ENCODE measurements around the gene RNF213.

DNA sequence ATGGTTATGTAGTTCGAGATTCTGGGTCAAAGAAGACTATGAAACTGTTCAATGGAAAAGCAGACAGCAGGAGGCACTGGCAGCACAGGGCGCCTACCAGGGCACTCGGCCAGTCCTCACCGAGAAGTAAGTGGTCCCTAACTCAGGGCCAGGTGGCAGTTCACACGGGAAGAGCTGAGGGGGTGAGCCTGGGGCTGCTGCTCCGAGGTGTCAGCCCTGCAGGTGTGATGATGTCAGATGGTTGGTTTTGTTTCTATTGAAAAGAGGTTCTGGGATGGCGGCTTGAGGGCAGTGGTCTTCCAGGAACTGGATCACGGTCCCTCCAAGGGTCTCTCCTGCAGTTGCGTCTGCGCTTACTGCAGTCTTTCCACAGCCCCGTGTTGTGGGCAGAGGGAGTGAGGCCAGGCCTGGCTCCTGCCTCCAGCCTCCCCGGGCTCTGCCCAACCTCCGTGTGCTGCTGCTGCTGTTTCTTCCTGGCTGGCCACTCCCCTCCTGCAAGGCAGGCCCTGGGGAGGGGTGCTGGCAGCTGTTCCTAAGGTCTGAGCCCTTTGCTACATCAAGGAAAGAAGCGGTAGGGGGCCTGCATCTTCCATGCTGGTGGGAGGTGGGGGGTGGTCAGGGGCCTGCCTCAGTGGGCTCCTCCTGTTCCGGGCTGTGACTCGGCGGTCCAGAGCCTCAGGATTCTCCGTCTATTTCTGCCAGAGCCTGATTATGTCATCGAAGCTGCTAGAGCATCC is 22.6 kb downstream of the RNF213 start:
- TF ChIP-seq, protein P1, sequence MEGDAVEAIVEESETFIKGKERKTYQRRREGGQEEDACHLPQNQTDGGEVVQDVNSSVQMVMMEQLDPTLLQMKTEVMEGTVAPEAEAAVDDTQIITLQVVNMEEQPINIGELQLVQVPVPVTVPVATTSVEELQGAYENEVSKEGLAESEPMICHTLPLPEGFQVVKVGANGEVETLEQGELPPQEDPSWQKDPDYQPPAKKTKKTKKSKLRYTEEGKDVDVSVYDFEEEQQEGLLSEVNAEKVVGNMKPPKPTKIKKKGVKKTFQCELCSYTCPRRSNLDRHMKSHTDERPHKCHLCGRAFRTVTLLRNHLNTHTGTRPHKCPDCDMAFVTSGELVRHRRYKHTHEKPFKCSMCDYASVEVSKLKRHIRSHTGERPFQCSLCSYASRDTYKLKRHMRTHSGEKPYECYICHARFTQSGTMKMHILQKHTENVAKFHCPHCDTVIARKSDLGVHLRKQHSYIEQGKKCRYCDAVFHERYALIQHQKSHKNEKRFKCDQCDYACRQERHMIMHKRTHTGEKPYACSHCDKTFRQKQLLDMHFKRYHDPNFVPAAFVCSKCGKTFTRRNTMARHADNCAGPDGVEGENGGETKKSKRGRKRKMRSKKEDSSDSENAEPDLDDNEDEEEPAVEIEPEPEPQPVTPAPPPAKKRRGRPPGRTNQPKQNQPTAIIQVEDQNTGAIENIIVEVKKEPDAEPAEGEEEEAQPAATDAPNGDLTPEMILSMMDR (IDR thresholded peaks at IDR 0.05; ENCODE audit: low read depth, low read length, missing input control): no peak
- TF ChIP-seq TAF1 (conservative IDR thresholded peaks at IDR 0.05) (no peak), EGR1 (IDR thresholded peaks at IDR 0.05; ENCODE audit: low read depth in 2 of 2) (no peak), RAD21 (IDR thresholded peaks at IDR 0.05) (no peak), YY1 (IDR thresholded peaks at IDR 0.05) (no peak), RXRA (IDR thresholded peaks at IDR 0.05) (no peak), SP1 (IDR thresholded peaks at IDR 0.05) (no peak), FOXA1 (IDR thresholded peaks at IDR 0.05) (no peak), GABPA (IDR thresholded peaks at IDR 0.05 in 1 of 2, conservative IDR thresholded peaks at IDR 0.05 in 1 of 2) (no peak)
- TF ChIP-seq, protein P2, sequence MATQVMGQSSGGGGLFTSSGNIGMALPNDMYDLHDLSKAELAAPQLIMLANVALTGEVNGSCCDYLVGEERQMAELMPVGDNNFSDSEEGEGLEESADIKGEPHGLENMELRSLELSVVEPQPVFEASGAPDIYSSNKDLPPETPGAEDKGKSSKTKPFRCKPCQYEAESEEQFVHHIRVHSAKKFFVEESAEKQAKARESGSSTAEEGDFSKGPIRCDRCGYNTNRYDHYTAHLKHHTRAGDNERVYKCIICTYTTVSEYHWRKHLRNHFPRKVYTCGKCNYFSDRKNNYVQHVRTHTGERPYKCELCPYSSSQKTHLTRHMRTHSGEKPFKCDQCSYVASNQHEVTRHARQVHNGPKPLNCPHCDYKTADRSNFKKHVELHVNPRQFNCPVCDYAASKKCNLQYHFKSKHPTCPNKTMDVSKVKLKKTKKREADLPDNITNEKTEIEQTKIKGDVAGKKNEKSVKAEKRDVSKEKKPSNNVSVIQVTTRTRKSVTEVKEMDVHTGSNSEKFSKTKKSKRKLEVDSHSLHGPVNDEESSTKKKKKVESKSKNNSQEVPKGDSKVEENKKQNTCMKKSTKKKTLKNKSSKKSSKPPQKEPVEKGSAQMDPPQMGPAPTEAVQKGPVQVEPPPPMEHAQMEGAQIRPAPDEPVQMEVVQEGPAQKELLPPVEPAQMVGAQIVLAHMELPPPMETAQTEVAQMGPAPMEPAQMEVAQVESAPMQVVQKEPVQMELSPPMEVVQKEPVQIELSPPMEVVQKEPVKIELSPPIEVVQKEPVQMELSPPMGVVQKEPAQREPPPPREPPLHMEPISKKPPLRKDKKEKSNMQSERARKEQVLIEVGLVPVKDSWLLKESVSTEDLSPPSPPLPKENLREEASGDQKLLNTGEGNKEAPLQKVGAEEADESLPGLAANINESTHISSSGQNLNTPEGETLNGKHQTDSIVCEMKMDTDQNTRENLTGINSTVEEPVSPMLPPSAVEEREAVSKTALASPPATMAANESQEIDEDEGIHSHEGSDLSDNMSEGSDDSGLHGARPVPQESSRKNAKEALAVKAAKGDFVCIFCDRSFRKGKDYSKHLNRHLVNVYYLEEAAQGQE (IDR thresholded peaks at IDR 0.05): no peak
- TF ChIP-seq, protein P3, sequence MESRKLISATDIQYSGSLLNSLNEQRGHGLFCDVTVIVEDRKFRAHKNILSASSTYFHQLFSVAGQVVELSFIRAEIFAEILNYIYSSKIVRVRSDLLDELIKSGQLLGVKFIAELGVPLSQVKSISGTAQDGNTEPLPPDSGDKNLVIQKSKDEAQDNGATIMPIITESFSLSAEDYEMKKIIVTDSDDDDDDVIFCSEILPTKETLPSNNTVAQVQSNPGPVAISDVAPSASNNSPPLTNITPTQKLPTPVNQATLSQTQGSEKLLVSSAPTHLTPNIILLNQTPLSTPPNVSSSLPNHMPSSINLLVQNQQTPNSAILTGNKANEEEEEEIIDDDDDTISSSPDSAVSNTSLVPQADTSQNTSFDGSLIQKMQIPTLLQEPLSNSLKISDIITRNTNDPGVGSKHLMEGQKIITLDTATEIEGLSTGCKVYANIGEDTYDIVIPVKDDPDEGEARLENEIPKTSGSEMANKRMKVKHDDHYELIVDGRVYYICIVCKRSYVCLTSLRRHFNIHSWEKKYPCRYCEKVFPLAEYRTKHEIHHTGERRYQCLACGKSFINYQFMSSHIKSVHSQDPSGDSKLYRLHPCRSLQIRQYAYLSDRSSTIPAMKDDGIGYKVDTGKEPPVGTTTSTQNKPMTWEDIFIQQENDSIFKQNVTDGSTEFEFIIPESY (IDR thresholded peaks at IDR 0.05): no peak

All from liver (tissue), 3 donors.